CD4-positive, alpha-beta T cell treated with Interleukin-6 for 4 hours (primary cell): ENCODE measurements around the gene MARCHF3.
A peak's percentile ranks its signal among the peaks of the same experiment; 100 is the strongest.

Experiments used
- DNase-seq: peaks from one replicate; pipeline ENCODE4 v3.0.0-alpha.2; 2020; ENCODE audit warnings: mixed read lengths

MARCHF3 gene

GRCh38 chr5:126982926-126983873, 47.2 kb downstream of the MARCHF3 start:
- DNase-seq, result no peak

DNA sequence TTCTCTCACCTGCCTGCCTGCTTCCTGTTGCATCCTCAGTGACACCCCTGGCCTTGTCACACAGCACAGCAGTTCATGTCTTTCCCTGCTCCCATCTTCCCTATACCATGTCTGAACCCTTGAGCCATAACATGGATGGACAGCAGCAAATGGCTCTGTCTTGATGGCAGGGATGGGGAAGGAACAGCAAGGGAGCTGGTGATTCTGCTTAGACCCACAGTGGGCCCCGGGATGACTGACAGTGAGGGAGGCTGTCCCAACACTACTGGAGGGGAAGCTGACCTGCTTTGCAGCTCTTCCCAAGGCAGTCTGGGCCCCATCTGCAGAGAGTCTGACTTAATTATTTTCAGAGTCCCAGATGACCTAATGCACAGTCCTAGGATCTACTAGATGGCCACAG, 48.2 kb downstream of the MARCHF3 start:
- DNase-seq, result no peak

- no peak for DNase-seq
Observed at GRCh38 chr5:126981701-126982100, 48.7 kb downstream of the MARCHF3 start.

- no peak for DNase-seq
Observed at GRCh38 chr5:126981222-126981621, 49.1 kb downstream of the MARCHF3 start.

GRCh38 chr5:126978258-126978657, 52.1 kb downstream of the MARCHF3 start:
- no peak for DNase-seq

- no peak for DNase-seq
Observed at GRCh38 chr5:126976520-126977172, 53.7 kb downstream of the MARCHF3 start.

GRCh38 chr5:126975796-126976195, 54.6 kb downstream of the MARCHF3 start:
- no peak for DNase-seq

DNA sequence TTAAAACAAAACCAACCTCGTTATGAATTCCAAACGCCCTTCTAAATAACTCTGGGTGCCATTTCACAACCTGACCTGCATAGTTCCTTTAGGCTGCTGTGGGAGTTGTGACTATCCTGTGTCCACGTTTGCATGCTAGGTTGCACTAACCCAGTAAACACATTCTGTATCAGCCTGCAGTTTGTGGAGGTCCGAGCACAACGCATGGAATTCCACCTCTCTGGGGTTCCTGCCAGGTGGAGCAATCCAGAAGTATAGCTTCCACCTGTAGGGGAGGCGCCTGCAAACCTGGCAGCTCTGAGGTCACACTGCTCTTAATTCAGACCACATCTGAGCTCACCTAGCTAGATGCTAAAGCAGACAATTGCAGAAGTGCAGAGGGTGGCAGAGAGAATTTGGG, 57.2 kb downstream of the MARCHF3 start:
- peak; percentile 10 for DNase-seq

DNA sequence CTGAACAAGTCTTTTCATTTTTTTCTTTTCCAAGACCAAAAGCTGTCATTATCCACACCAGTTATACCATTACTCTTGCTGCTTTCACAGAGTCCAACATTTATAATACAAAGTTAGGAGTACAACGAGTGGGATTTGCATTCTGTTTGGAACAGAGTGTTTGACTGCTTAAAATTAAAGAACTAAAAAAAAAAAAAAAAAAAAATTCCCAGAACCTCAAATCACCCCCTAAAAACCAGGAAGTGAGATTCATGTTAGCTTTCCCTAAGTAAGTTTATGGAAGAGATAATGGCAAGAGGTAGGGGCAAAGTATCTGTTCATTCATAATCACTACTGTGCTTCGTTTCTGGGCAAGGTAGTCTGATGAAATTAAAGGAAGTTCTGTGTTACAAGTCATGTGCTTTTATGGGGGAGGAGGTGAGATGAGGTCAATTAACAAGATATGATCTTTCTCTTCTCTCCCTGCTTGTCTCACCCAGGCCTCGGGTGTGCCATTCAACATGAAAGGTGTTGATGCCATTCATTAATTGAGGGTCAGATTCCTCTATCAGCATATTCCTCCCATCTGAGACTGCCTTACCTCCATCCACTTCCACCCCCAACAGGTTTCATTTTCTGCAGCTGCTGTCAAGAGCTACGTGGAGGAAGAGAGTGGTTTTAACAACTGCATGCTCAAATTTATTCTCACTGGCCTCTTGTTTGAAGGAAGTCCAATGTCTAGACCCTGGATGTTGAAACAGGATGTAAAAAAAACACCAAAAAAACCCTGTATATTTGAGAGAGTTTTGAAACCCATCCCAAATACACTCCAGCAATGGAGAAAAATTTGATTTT, 58.1 kb downstream of the MARCHF3 start:
- peak; percentile 34 for DNase-seq

GRCh38 chr5:126971455-126972031, 58.8 kb downstream of the MARCHF3 start:
- DNase-seq, result no peak

GRCh38 chr5:126970517-126971017, 59.8 kb downstream of the MARCHF3 start:
- DNase-seq, result no peak

DNA sequence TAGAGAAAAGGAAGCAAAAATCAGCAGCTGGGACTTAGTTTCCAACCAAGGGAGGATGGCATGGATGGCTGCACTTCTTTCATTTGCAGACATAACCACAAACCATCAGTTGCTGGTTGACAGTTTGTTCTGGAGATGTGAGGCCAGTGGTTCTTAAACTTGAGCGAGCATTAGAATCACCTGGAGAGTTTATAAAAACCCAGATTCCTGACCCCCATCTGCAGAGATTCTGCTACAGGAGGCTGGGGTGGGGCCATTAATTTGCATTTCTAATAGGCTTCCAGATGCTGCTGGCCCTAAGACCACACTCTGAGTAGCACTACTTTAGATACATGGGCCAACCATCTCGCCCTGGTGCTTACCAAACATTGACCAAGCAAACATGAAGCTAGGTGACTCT, 60.8 kb downstream of the MARCHF3 start:
- no peak for DNase-seq

- no peak for DNase-seq
Observed at GRCh38 chr5:126967808-126968466, 62.4 kb downstream of the MARCHF3 start.

- DNase-seq, result no peak
Observed at GRCh38 chr5:126965487-126965886, 64.9 kb downstream of the MARCHF3 start.

GRCh38 chr5:126965061-126965475, 65.3 kb downstream of the MARCHF3 start:
- no peak for DNase-seq

DNA sequence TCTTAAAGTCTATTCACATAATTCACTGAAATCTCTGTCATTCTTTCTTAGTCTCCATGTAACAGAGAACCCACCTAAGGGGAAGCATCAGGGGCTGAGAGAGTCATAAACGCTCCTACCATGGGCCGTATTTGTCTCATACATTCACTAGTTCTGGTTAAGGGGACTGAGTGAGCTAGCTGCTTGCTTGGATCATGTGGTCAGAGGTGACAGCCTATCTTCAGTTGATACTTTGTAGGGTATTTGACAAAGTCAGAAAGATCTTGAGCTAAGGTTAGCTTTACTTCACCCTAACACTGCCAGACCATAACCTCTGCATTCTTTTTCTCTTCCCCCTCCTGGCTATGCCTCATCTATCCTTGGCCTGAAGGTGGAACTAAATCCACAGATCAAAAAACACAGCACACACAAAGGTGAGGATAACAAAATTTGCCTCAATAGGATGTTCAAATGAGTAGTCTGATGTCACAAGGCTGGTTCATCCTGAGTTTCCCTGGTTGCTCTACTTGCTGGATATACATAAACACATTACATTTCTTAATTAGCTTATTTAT, 66.5 kb downstream of the MARCHF3 start:
- DNase-seq, result no peak

- no peak for DNase-seq
Observed at GRCh38 chr5:126961702-126962101, 68.7 kb downstream of the MARCHF3 start.

- no peak for DNase-seq
Observed at GRCh38 chr5:126961128-126961527, 69.2 kb downstream of the MARCHF3 start.

DNA sequence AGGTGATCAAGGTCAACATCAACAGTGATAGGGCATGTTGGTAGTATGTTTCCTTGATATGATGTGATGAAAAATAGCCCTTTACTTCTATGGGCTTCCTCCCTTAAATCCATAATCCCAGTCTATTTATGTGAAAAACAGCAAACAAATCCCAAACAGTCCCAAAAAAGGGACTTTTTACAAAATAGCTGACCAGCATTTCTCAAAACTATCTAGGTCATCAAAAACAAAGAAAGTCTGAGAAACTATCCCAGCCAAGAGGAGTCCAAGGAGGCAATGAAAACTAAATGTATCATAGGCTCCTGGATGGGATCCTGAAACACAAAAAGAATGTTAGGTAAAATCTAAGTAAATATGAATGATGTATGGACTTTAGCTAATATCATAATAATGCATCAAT, 71.2 kb downstream of the MARCHF3 start:
- DNase-seq, result no peak

GRCh38 chr5:126956991-126957390, 73.4 kb downstream of the MARCHF3 start:
- no peak for DNase-seq

DNA sequence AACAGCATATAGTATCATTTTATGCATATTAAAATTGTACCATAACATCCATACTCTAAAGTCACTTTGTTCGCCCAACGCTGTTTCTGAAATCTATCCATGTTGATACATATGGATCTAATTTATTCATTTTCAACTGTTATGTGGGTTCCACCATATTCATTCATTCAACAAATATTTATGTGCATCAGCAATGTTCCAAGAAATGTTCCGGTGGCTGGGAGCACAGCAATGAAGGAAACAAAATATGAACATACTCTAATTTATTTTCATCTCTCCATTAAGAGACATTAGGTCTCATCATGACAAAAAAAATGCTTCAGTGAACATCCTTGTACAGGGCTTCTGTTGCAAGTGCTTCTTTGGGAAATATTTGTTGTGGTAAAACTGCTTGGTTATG, 75.4 kb downstream of the MARCHF3 start:
- DNase-seq, result no peak

DNA sequence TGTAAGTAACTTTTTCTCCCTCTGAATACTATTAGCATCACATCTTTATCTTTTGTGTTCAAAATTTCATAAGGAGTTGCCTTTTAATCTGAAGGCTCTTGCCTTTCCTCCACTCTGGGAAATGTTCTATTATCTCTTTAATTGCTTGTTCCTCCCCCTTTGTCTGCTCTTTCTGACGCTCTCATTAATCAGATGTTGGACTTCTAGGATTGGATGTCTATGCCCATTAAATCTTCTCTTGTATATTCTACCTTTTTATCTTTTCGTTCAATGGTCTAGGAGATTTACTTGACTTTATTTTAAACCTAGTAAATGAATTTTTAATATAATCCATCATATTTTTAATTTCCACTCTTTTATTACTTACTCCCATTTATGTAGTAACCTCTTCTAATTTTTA, 76.7 kb downstream of the MARCHF3 start:
- no peak for DNase-seq
